ENCODE measurements around the gene OBSL1.

- no peak for TF ChIP-seq CTCF (conservative IDR thresholded peaks at IDR 0.05; ENCODE audit: low read depth, low read length)
- no peak for TF ChIP-seq CEBPB (IDR thresholded peaks at IDR 0.05; ENCODE audit: low read depth, low read length)
- no peak for TF ChIP-seq RAD21 (IDR thresholded peaks at IDR 0.05; ENCODE audit: low read length)
- no peak for TF ChIP-seq POLR2A (IDR thresholded peaks at IDR 0.05; ENCODE audit: low read depth, low read length)
- no peak for TF ChIP-seq RCOR1 (IDR thresholded peaks at IDR 0.05; ENCODE audit: insufficient replicate concordance, low read length)
- no peak for TF ChIP-seq MXI1 (IDR thresholded peaks at IDR 0.05; ENCODE audit: borderline replicate concordance, low read depth, low read length)
- no peak for TF ChIP-seq SMC3 (IDR thresholded peaks at IDR 0.05; ENCODE audit: low read depth, low read length)
- TF ChIP-seq, protein P1, sequence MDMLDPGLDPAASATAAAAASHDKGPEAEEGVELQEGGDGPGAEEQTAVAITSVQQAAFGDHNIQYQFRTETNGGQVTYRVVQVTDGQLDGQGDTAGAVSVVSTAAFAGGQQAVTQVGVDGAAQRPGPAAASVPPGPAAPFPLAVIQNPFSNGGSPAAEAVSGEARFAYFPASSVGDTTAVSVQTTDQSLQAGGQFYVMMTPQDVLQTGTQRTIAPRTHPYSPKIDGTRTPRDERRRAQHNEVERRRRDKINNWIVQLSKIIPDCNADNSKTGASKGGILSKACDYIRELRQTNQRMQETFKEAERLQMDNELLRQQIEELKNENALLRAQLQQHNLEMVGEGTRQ (IDR thresholded peaks at IDR 0.05; ENCODE audit: low read depth, low read length), result no peak
- no peak for TF ChIP-seq FOS (IDR thresholded peaks at IDR 0.05; ENCODE audit: low read depth, low read length)
- TF ChIP-seq MAZ (IDR thresholded peaks at IDR 0.05; ENCODE audit: borderline replicate concordance, low read depth, low read length), result no peak
- no peak for TF ChIP-seq RFX5 (IDR thresholded peaks at IDR 0.05; ENCODE audit: low read depth, low read length)
- TF ChIP-seq CHD1 (IDR thresholded peaks at IDR 0.05; ENCODE audit: low read depth, low read length), result no peak
Observed at GRCh38 chr2:219609149-219609750, 37.9 kb upstream of the OBSL1 start.
